Activated CD8-positive, alpha-beta memory T cell treated with anti-CD3 and anti-CD28 coated beads, Interleukin-2, amount 50 U/mL, for 4 hours (primary cell): ENCODE measurements around the gene IFIT2.
"Not testable (repeated sequence)": the region's sequence is repeated elsewhere in the genome, so short reads cannot be mapped to it uniquely, and the experiment has no call there.

Source experiments
- DNase-seq: peaks from one replicate; pipeline ENCODE4 v3.0.0-alpha.2; 2020

The IFIT2 gene

DNA sequence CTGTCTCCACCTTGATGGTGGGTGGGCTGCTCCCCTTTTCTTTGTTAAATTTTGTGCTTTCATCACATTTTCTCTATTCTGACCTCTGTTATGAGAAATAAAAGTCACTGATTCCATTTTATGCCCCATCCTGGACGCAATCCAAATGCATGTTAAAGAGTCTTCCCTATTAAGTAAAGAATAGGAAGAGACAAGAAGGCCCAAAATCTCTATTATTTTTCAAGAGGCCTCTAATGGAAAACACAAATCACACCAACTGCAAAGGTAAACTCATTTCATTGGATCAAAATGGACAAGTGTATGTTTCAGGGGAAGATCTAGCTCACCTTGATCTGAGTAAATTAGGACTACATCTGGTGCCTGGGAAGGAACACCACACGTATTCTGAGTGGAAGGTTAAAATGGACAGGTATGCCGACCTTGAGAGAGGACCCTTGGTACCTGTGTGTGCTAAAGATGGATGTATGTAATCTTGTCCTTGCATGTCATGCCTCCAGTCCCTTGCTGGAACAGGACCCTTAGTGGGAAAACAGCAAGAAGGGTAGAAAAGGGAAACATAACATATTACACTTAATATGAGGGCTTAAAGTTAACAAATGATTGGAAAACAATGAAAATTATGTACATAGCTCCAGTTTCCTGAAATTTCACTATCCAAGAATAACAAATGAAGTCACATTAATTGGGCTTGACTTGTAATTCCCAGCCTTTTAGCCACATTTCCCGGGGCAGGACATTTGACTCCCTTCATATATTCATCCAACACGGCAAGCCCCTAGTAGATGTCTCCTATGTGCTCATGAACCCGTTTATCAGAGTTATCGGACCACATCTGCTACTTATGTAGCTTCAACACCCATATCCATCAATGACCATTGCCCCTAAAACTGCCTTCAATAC is 7.6 kb downstream of the IFIT2 start:
- no peak for DNase-seq

DNA sequence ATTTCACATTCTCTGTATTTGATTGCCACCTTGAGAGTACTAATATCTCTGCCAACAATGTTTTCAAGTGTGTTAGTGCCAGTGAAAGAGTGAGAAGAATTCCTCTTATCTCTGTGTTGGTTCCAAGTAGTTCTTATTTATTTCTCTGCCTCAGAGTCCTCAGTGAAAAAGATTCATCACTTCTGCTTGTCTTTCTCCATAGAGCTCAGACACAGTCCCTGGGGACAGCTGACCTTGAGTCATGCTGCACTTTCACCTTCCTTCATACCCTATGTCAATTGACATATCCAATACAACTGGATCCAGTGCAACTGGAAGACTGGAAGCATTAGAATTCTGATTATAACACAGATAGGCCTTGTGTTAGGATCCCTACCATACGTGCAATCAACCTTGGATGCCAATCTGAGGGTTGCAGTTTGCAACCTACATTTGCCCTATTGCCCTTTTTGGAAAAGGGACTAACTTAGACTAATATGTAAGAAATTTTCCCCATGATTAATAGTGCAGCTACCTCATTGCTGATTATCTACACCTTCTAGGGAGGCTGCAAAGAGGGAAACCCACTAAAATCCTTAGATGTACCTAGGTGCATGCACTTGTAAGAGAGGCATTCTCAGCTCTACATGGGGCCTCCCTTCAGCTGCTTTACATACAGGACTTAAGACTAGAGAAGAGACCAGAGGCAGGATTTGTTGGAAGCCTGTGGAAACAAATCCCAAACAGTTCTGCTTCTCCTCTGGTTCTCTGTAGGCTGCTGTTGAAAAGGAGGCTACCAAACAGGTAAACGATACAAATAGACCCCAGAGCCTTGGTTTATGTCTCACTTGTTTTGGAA is 8.4 kb downstream of the IFIT2 start:
- no peak for DNase-seq

DNA sequence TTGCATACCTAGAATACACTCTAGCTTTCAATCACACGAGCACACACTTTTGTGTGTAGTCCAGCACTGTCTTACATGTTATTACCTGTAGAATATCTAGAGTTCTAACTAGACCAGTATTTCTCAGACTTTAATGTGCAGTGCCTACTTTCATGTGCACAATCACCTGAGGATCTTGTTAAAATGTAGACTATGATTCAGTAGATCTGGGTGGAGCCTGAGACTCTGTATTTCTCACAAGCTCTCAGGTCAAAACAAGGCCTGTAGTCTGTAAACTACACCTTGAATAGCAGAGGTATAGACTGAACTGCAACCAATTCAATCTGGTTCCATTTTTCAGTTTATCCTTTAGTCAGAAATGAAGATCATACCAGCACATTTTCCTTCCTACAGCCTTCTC is 11.1 kb downstream of the IFIT2 start:
- DNase-seq: no peak

- no peak for DNase-seq
These were observed 12.8 kb downstream of the IFIT2 start for GRCh38 chr10:89314676-89315075.

GRCh38 chr10:89318047-89318446 is 16.2 kb downstream of the IFIT2 start:
- not testable (repeated sequence) for DNase-seq

DNA sequence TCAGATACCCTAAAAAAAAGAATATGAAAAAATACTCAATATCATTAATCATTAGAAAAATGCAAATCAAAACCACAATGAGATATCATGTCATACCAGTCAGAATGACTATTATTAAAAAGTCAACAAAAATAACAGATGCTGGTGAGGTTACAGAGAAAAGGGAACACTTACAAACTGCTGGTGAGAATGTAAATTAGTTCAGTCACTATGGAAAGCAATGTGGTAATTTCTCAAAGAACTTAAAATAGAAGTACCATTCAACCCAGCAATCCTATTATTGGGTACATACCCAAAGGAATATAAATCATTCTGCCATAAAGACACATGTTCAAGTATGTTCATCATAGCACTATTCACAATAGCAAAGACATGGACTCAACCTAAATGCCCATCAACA is 23.2 kb downstream of the IFIT2 start:
- not testable (repeated sequence) for DNase-seq

GRCh38 chr10:89325856-89326255 is 24.0 kb downstream of the IFIT2 start:
- DNase-seq: not testable (repeated sequence)

- DNase-seq: no peak
These were observed 26.1 kb downstream of the IFIT2 start, which contains the start of gene IFIT3 for GRCh38 chr10:89327803-89328441. Gene IFIT3 (plus strand): TSS chr10:89327997. CDS start chr10:89328074, 77 bp downstream.

- no peak for DNase-seq
These were observed 27.3 kb downstream of the IFIT2 start for GRCh38 chr10:89329151-89329550.

DNA sequence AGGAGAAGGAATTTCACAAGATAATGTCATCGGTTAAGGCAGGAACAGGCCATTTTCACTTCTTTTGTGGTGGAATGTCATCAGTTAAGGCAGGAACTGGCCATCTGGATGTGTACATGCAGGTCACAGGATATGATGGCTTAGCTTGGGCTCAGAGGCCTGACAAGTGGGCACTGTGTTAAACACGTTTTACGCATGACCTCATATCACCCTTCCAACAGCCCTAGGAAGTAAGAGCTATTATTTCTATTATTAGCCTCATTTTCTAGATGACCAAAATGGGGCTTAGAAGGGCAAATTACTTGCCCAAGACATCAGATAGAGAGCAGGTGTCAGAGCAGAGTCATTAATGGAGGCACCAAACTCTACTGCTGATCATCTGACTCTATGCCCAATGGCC is 28.2 kb downstream of the IFIT2 start:
- not testable (repeated sequence) for DNase-seq

GRCh38 chr10:89330537-89331212 is 28.8 kb downstream of the IFIT2 start:
- DNase-seq: no peak

- DNase-seq: not testable (repeated sequence)
These were observed 29.8 kb downstream of the IFIT2 start for GRCh38 chr10:89331487-89332122.

DNA sequence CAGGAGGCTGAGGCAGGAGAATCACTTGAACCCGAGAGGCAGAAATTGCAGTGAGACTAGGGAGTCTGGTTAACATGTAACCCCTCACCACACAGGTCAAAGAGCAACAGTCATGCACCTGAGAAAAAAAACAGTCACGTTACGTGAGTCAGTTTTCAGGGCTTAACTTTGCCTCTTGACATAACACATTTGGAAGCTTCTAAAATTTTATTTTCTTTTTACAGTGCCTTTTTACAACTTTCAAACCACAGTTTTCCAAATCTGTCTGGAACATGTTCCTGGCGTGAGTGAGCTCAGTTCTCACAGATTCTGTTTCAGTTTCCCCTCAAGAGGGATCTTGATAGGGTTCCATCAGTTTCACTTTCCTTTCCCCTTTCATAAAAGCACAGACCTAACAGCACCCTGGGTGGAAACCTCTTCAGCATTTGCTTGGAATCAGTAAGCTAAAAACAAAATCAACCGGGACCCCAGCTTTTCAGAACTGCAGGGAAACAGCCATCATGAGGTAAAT is 30.3 kb downstream of the IFIT2 start:
- DNase-seq: no peak

GRCh38 chr10:89335226-89335625 is 33.4 kb downstream of the IFIT2 start:
- DNase-seq: no peak

GRCh38 chr10:89336241-89336640 is 34.4 kb downstream of the IFIT2 start:
- DNase-seq: no peak

- peak; percentile 24 for DNase-seq
These were observed 35.6 kb downstream of the IFIT2 start for GRCh38 chr10:89337484-89337883.

DNA sequence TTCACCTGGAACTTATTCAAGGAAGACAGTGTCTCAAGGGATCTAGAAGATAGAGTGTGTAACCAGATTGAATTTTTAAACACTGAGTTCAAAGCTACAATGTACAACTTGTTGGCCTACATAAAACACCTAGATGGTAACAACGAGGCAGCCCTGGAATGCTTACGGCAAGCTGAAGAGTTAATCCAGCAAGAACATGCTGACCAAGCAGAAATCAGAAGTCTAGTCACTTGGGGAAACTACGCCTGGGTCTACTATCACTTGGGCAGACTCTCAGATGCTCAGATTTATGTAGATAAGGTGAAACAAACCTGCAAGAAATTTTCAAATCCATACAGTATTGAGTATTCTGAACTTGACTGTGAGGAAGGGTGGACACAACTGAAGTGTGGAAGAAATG is 36.9 kb downstream of the IFIT2 start:
- DNase-seq: no peak

DNA sequence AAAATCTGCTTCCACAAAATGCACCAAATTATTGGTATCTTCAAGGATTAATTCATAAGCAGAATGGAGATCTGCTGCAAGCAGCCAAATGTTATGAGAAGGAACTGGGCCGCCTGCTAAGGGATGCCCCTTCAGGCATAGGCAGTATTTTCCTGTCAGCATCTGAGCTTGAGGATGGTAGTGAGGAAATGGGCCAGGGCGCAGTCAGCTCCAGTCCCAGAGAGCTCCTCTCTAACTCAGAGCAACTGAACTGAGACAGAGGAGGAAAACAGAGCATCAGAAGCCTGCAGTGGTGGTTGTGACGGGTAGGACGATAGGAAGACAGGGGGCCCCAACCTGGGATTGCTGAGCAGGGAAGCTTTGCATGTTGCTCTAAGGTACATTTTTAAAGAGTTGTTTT is 38.0 kb downstream of the IFIT2 start:
- no peak for DNase-seq

- DNase-seq: no peak
These were observed 39.8 kb downstream of the IFIT2 start for GRCh38 chr10:89341649-89342048.

- DNase-seq: no peak
These were observed 40.5 kb downstream of the IFIT2 start for GRCh38 chr10:89342206-89342958.
